Measurements from ENCODE around the gene OR10G7. TPM values are rescaled to one million over a fixed set of nuclear protein-coding genes. Genes with fewer than 3 reads are reported as not detected.
A peak's percentile ranks its signal among the peaks of the same experiment; 100 is the strongest.

The OR10G7 gene
- total RNA-seq (2013) = not detected
- polyA plus RNA-seq (not detected), polyA minus RNA-seq (not detected in 2 replicates), total RNA-seq (0 to 0.45 (median 0) reads per million in 11 experiments)

- intact Hi-C loops (cut with micrococcal nuclease) = no loop called here
- Histone ChIP-seq H3K27ac (ENCODE audit: low read depth in 1 of 2, low read length in 2 of 2) (no peak within 1 kb of the TSS), H3K4me3 (replicated peaks in 1 of 3; ENCODE audit: low read depth in 2 of 3, low read length in 3 of 3) (no peak within 1 kb of the TSS), H4K20me1 (ENCODE audit: insufficient read depth, low read length) (no peaks in the 10 kb centered on the region), H3K36me3 (replicated peaks in 1 of 2; ENCODE audit: control insufficient read depth in 1 of 2, insufficient read depth in 2 of 2, low read length in 2 of 2) (no peaks in the 10 kb centered on the region), H3K9me3 (replicated peaks in 1 of 2; ENCODE audit: control insufficient read depth in 1 of 2, insufficient read depth in 1 of 2, low read length in 2 of 2) (no peaks in the 10 kb centered on the region), H3K4me1 (ENCODE audit: control insufficient read depth in 1 of 2, insufficient read depth in 2 of 2, low read length in 2 of 2) (no peaks in the 10 kb centered on the region), H3K9ac (ENCODE audit: insufficient read depth, low read length, poor library complexity, severe bottlenecking) (no peak within 1 kb of the TSS), H3K79me2 (ENCODE audit: insufficient read depth, low read length) (no peaks in the 10 kb centered on the region), H3K27me3 (ENCODE audit: control insufficient read depth in 2 of 2, insufficient read depth in 2 of 2, low read length in 2 of 2) (no peaks in the 10 kb centered on the region), H2AFZ (ENCODE audit: insufficient read depth, low read depth, low read length, poor library complexity, severe bottlenecking) (no peak within 1 kb of the TSS), H3K4me2 (replicated peaks; ENCODE audit: extremely low read depth, low read length, poor library complexity, severe bottlenecking) (no peak within 1 kb of the TSS)
- no peak for DNase-seq
- peaks cover 0 to 2% (median 0%) of the 10 kb centered on the region in 3 donors for H3K27me3 Mint-ChIP-seq (ENCODE audit: low read depth in 3 of 3)
- H3K4me3 Mint-ChIP-seq = no peak within 1 kb of the TSS
- no peak for TF ChIP-seq CTCF (IDR thresholded peaks at IDR 0.05)
- WGBS (ENCODE audit: insufficient coverage) = no CpG with 5 or more reads among the region's 1 CpG
- H3K36me3 Mint-ChIP-seq = no peaks in the 10 kb centered on the region
- H3K9me3 Mint-ChIP-seq = no peaks in the 10 kb centered on the region
- no peaks in the 10 kb centered on the region for H3K4me1 Mint-ChIP-seq
- H3K27ac Mint-ChIP-seq = no peak within 1 kb of the TSS
Measured at GRCh38 chr11:124041254-124041653, at the start of gene OR10G7. OR10G7 (minus strand) TSS chr11:124041325; CDS start chr11:124039001, 2,324 bp downstream.

- Mint-ChIP-seq H3K36me3 (no peaks in the 10 kb centered on the region), H3K4me1 (no peaks in the 10 kb centered on the region), H3K9me3 (peaks cover 0 to 2% (median 0%) of the 10 kb centered on the region in 7 donors), H3K4me3 (no peak overlapping the region), H3K27me3 (ENCODE audit: low read depth in 3 of 3) (peaks cover 0 to 3% (median 0%) of the 10 kb centered on the region in 3 donors), H3K27ac (peak overlapping the region in 1 of 7 donors; percentile 25)
- Histone ChIP-seq H3K36me3 (replicated peaks in 1 of 2; ENCODE audit: control insufficient read depth in 1 of 2, insufficient read depth in 2 of 2, low read length in 2 of 2) (no peaks in the 10 kb centered on the region), H2AFZ (ENCODE audit: insufficient read depth, low read depth, low read length, poor library complexity, severe bottlenecking) (no peak overlapping the region), H3K9me3 (replicated peaks in 1 of 2; ENCODE audit: control insufficient read depth in 1 of 2, insufficient read depth in 1 of 2, low read length in 2 of 2) (no peaks in the 10 kb centered on the region), H3K4me3 (replicated peaks in 1 of 3; ENCODE audit: low read depth in 2 of 3, low read length in 3 of 3) (no peak overlapping the region), H4K20me1 (ENCODE audit: insufficient read depth, low read length) (no peaks in the 10 kb centered on the region), H3K4me2 (replicated peaks; ENCODE audit: extremely low read depth, low read length, poor library complexity, severe bottlenecking) (no peak overlapping the region), H3K9ac (ENCODE audit: insufficient read depth, low read length, poor library complexity, severe bottlenecking) (no peak overlapping the region), H3K79me2 (ENCODE audit: insufficient read depth, low read length) (no peaks in the 10 kb centered on the region), H3K27me3 (ENCODE audit: control insufficient read depth in 2 of 2, insufficient read depth in 2 of 2, low read length in 2 of 2) (no peaks in the 10 kb centered on the region), H3K27ac (ENCODE audit: low read depth in 1 of 2, low read length in 2 of 2) (no peak overlapping the region), H3K4me1 (ENCODE audit: control insufficient read depth in 1 of 2, insufficient read depth in 2 of 2, low read length in 2 of 2) (no peaks in the 10 kb centered on the region)
- WGBS (ENCODE audit: insufficient coverage) = 85% methylated on average over 6 of the region's 10 CpGs
- no peak for TF ChIP-seq CTCF (IDR thresholded peaks at IDR 0.05)
- intact Hi-C loops (cut with micrococcal nuclease) = no loop called here
- DNase-seq = no peak
Measured at GRCh38 chr11:124085997-124086846, 45.1 kb upstream of the OR10G7 start.

All from CD14-positive monocyte (primary cell).